Stomach (tissue), 4 donors: ENCODE data around the gene OSM.

Experiments
- CTCF ChIP-seq, 7 experiments: fragments of 450-650 bp in 4 of 7; fragments of 200-600 bp in 3 of 7; sonication (generic) in 3 of 7; IDR thresholded peaks; one replicate each; pipeline ENCODE4 v1.5.1; 2016 to 2019; ENCODE audit warnings: antibody characterized with exemption in 7 of 7, control low read depth in 2 of 7, mild to moderate bottlenecking in 1 of 7
- POLR2A ChIP-seq, 4 donors: fragments of 450-650 bp; IDR thresholded peaks; one replicate each; pipeline ENCODE4 v1.6.1; 2016; ENCODE audit warnings: antibody characterized with exemption in 4 of 4, control low read depth in 2 of 4, mild to moderate bottlenecking in 1 of 4, moderate library complexity in 1 of 4

GRCh38 chr22:30216710-30217109 lies 49.9 kb downstream of the OSM start:
- TF ChIP-seq POLR2A (IDR thresholded peaks at IDR 0.05) (no peak), CTCF (IDR thresholded peaks at IDR 0.05) (no peak)
